Stimulated activated naive CD8-positive, alpha-beta T cell treated with anti-CD3 and anti-CD28 coated beads, Interleukin-15, Interleukin-2, amounts not matched to agents 100 U/mL and 50 U/mL, for 24 hours (primary cell): ENCODE results near the gene USHBP1.
A peak's percentile ranks its signal among the peaks of the same experiment; 100 is the strongest.

ENCODE experiments used
- ATAC-seq: fragments of 150-1000 bp; cut with Tn5 transposase; one replicate; pipeline ENCODE4 v1.10.0; 2021
- DNase-seq: peaks from one replicate; pipeline ENCODE4 v3.0.0; 2021

USHBP1 gene, protein sequence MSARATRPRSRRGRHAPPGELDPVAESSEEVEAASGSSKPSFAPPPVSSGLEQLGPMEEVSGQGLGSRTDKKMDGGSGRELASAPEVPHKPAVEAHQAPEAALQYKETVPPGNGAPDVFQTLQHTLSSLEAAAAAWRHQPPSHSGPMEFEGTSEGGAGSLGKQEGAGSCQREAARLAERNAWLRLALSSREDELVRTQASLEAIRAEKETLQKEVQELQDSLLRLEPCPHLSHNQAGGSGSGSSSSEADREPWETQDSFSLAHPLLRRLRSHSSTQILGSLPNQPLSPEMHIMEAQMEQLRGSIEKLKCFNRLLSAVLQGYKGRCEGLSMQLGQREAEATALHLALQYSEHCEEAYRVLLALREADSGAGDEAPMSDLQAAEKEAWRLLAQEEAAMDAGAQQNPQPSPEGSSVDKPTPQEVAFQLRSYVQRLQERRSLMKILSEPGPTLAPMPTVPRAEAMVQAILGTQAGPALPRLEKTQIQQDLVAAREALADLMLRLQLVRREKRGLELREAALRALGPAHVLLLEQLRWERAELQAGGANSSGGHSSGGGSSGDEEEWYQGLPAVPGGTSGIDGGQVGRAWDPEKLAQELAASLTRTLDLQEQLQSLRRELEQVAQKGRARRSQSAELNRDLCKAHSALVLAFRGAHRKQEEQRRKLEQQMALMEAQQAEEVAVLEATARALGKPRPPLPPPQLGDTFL

GRCh38 chr19:17264641-17264979 is at the start of gene USHBP1:
USHBP1 (minus strand) TSS chr19:17264745; CDS start chr19:17264299, 446 bp downstream.
- DNase-seq (no peak), ATAC-seq (no peak)

- DNase-seq (no peak), ATAC-seq (no peak)
These were observed 49.6 kb upstream of the USHBP1 start for GRCh38 chr19:17314007-17314593.

DNA sequence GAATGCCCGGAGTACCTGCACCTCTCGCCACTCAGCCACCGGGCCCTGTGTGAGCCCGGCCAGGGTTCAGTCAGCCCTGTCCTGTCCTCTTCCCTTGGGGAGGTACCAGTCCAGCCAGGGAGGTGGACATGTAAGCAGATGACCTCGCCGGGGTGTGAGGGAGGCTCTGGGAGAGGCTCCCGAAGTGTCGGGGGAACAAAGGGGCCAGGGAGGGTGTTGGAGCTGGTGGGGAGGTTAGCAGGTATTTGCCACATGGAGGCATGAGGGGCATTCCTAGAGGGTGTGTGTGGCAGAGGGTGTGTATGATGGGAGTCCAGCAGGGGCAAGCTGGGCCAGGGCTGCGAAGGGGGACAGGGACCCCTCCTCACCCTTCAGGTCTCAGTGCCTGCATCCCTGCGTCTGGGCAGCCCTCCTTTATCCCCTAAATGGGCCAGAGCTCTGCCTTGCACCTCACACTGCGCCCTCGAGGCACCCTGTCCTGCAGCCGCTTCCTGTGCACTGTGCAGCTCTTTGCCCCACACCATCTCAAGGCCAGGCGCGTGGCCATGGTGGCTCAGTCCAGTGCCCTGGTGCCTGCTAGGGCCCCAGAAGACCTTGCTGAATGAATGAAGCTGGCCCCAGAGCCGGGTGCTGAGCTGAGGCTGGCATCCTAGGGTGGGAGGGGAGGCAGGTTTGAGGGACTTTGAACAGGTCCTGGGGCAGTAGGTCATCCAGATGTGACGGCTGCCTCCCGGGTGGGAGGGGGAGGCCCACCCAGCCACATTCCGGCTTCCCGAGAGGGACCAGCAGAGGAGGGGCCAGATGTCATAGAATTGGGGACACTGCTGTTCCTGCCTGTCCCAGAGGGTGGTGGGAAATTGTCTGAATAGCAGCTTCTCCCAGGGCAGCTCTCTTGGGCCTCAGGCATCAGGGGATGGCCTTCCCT is 47.9 kb upstream of the USHBP1 start:
- ATAC-seq (no peak), DNase-seq (no peak)

GRCh38 chr19:17311455-17312188 is 47.1 kb upstream of the USHBP1 start:
- ATAC-seq (no peak), DNase-seq (no peak)

DNA sequence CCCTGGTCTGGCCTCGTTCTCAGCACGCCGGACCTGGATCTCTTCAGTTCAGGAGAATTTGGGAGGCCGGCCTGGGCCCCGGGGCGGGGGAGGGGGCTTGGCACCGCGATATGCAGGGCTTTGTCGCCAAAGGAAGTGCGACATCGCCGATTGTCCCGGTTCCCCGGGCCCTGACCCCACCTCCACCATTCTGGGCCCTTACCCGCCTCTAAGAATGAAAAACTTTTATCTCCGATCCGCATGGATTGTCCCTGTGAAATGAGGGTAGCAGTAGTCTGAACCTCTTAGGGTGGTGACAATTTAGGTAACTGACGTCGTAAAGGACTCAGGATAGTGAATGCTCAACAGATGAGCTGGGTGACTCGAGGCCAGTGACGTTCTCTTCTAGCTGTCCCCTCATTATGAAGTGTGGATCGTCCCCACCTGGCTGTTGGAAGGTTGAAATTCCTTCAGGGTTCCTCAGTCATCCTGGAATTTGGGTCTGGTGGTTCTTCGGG is 45.5 kb upstream of the USHBP1 start:
- DNase-seq (peak; percentile 30), ATAC-seq (no peak)

DNA sequence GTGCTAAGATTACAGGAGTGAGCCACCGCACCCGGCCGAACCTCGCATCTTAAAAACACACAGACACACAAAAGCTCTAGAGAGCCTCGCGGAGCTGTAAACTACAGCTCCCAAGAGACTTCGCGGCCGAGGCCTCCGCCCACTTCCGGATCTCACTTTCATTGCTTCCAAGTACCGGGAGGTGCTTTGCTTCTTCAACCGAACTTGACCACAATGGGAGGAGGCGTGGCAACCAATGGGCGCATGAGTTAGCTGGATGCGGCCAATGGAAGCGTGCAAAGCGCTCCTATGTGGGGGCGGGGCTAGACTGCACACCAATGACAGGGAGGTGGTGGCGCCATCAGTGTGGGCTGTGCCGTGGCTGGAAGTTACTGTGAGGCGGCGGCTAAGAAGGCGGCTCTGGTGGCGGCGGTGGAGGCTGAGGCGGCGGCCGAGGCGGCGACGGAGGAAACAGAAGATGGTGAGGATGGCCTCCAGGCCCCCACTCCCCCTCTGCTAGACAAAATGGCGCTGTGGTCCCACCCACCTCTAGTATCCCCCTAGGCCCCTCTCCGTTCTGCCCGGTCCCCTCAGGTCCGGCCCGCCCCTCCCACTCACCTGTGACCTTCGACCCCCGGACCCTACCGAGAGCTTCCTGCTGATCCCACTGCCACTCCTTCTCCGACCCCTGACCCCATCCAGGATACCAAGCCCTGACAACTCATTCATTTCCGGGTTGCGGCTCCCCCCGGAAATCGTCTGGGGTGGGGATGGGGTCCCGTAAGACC is 44.8 kb upstream of the USHBP1 start, which contains the start of gene DDA1:
TSS of gene DDA1 (plus strand) at position 366 of the 767 bp plus-strand sequence. CDS start at position 458, 92 bp downstream.
- ATAC-seq = peak; percentile 82
- DNase-seq = peak; percentile 98

GRCh38 chr19:17307876-17308377 is 43.4 kb upstream of the USHBP1 start:
- DNase-seq (no peak), ATAC-seq (no peak)

DNA sequence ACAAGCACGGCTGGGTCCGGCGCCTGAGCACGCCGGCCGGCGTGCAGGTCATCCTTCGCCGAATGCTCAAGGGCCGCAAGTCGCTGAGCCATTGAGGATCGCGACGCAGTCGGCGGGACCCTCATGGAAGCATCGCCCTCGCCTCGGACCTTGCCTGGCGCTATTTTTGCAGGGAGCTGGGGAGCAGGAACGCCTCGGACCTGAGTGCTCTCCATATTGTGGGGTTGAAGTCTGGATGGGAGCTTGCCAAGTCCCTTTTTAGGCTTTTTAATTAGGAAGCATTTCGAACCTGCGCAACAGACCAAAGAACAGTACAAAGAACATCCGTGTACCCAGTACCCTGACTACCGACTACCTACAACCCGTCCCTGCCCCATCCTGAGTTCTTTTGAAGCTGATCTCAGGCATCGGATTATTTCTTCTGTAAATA is 41.8 kb upstream of the USHBP1 start:
- DNase-seq = no peak
- no peak for ATAC-seq

DNA sequence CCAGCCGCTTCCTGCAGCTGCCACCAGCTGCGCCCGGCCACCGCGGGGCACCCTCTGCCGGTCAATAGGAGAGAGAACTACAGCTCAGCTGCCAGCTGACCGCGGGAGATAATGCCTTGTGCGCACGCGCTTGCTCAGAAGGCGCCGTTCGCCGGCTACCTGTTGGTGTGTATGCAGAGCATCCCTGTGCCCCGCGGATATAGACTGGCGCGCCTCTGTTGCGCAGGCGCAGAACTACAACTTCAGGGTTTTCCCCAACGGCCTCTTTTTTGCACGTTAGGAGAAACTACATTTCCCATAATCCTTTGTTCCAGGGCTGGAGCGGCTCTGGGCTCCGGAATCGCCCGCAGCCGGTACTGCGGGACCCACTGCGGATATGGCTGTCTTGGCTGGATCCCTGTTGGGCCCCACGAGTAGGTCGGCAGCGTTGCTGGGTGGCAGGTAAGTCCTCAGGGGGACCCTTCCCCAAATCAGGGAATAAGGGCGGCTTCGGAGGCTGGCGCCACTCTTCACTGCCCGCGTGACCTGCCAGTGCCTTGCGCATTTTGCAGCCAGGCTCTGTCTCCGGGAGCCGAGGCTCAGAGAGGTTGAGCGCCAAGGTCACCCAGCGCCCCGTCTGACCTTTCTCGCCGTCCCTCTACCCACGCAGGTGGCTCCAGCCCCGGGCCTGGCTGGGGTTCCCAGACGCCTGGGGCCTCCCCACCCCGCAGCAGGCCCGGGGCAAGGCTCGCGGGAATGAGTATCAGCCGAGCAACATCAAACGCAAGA is 41.2 kb upstream of the USHBP1 start, which contains the start of gene MRPL34:
TSS of gene MRPL34 (plus strand) at position 356 of the 768 bp plus-strand sequence. CDS start at position 377, 21 bp downstream.
- ATAC-seq = peak; percentile 69
- DNase-seq = peak; percentile 95

DNA sequence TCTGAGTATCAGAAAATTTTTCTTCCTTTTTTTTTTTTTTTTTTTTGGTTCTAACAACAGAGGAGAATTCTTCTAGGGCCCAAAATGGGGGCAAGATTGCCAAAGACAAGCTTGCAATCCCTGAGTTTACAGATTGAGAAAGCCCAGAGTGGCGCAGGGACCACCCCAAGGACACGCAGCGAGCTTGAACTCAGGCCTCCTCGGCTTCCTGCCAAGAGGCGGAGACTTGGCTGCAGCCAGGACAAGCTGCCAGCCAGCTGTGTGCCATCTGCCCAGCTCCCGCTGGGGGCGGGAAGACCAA is 40.6 kb upstream of the USHBP1 start:
- ATAC-seq (no peak), DNase-seq (no peak)

DNA sequence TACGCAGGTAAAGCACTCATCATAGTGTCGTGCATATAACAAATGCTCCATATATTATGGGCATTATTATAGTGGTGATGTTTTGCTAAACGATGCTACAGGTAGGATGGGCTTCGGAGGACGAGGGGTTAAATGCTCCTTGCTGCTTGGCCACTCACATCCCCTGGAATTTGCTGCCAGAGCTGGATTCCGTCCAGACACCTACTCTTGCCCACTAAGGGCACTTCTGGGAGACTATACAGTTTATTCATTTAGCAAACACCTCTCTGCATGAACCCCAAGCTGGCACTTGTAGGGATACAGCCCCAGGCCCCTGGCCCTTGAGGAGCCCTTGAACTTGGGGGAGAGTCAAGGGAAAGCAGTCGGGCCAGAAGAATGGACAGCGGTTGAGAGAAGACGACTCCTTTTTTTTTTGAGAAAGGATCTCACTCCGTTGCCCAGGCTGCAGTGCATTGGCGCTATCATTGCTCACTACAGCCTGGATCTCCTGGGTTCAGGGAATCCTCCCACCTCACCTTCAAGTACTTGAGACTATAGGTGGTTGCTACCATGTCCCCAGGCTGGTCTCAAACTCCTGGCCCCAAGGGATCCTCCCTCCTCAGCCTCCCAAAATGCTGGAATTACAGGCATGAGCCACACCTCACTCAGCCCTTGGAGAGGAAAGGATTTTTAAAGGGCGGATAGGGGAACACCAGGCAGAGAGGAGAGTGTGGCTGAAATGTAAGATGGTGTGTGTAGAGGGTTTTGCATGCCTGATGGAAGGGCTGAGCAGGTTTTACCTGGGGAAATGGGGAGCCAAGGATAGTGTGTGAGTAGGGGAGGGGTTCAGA is 40.1 kb upstream of the USHBP1 start:
- ATAC-seq (no peak), DNase-seq (no peak)

DNA sequence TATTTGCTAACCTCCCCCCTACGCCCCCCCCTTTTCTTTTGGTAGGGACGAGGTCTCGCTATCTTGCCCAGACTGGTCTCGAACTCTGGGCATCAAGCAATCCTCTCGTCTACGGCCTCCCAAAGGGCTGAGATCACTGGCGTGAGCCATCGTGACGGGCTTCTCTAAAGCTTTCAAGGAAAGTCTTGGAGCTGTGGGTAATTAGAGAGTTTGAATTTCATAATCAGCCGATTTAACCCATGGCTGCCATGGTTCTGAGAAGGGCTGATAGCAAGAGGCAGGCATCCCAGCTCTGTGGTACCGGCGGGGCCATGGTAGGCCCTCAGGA is 39.4 kb upstream of the USHBP1 start:
- DNase-seq = no peak
- ATAC-seq = no peak

DNA sequence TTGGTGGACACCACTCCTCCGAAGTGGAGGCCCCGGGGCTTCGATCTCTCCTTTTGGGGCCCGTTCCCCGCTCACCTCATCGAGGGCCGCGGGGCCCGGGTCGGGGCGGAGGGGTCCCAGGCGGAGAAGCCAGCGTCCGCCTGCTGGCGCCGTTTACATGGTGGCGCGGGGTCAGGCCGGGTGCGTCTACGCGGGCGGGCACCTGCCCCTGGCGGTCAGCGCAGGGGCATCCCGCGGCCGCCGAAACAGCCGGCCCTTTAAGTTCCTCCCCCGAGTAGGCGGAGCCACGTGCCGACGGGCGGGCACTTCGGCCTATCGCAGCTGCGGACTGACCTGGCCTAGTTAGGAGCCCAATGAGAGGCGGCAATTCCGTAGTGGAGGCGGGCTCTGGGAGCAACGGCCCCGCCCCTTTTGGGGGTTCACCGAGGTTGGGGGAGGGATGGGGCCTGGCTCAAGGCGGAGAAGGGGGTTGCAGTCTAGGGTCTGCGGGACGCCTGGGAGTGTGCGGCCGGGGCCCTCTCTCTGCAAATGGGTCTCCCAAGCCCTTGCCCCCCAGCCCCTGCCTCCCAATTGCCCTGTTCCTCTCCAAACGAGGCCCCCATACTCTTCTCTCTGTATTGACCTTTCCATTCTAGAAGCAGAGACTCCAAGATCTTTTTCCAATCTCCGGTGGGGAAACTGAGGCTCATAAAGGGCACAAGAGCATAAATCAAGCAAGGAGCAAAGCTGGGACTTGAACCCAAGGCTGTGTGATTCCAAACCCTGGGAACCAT is 38.8 kb upstream of the USHBP1 start, which contains the start of gene ABHD8:
TSS of gene ABHD8 (minus strand) at position 259 of the 773 bp plus-strand sequence. CDS start 1,809 bp downstream, outside the sequence.
- ATAC-seq (peak; percentile 74), DNase-seq (peak; percentile 97)

GRCh38 chr19:17302391-17303166 is 38.0 kb upstream of the USHBP1 start:
- DNase-seq (no peak), ATAC-seq (no peak)

DNA sequence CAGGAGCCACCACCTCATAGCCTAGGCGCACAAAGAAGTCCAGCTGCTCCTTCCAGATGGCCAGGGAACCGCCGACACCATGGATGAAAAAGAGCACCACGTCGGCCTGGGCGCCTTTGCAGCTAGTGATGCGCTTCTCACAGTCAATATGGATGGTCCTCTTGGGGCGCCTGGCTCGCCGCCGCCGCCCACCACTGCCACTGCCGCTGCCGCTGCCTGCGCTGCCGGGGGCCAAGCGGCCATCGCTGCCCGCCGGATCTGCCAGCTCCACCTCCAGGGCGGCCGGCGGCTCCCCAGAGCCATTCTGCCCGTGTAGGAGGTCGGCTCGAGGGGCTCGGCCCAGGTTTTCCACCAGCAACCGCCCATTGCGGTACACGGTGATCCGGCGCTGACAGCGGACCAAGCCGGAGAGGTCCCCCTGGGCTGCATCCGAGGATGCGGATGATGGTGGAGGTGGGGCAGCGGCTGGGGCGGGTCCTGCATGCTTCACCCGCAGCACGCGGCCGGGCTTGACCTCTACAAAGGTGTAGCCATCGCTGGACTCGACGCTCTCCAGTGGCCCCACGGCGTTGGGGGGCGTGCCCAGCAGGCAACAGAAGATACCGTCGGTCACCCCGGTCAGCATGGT is 36.6 kb upstream of the USHBP1 start:
- DNase-seq (no peak), ATAC-seq (no peak)

DNA sequence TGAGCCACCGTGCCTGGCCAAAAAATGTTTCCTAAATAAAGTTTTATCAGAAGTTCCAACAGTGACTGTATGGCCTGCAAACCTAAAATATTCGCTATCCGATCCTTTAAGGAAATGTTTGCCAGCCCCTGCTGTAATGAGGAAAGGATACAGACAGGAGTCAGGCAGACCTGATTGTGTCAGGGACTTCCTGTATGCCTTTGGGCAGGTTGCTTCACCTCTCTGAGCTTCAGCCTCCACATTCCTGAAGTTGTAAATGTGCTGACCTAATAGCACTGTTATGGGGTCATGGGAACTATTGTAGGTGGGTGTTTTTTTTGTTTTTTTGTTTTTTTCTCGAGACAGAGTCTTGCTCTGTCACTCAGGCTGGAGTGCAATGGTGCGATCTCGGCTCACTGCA is 32.4 kb upstream of the USHBP1 start:
- no peak for ATAC-seq
- DNase-seq = no peak
